IMR-90 (cell line): ENCODE results near the gene CPAMD8. TPM values are rescaled to one million over a fixed set of nuclear protein-coding genes. Genes with fewer than 3 reads are reported as not detected.

Source experiments
- ATAC-seq: fragments of 200-7000 bp; cut with Tn5 transposase; 2 replicates; pipeline ENCODE4 v1.9.1; 2020; ENCODE audit warnings: low read depth, mild to moderate bottlenecking, moderate library complexity
- BruUV-seq: library from RNA; stranded (reverse); fragments of 400-500 nt; replicated peaks from 2 replicates; lab custom pipeline; 2021; lab: Mats Ljungman, UMichigan
- CTCF ChIA-PET: fragments of 300-600 bp; formaldehyde crosslinking; extraction: SDS; loops from one replicate; lab custom pipeline; 2021; ENCODE audit warnings: antibody characterized with exemption; lab: Yijun Ruan, JAX
- POLR2A ChIA-PET: fragments of 300-600 bp; sonication (Branson Sonifier 250); formaldehyde crosslinking; loops from one replicate; lab custom pipeline; 2022; ENCODE audit warnings: antibody characterized with exemption; ENCODE audit not compliant: unreplicated experiment; lab: Charles Lee
- DNase-seq: peaks from one replicate; pipeline ENCODE4 v3.0.0; 2013
- H2AFZ ChIP-seq: replicated peaks from 2 replicates; pipeline ENCODE3; 2013; ENCODE audit warnings: low read length, mild to moderate bottlenecking; ENCODE audit not compliant: poor library complexity
- H2AK5ac ChIP-seq: 2 replicates; pipeline ENCODE4 v1.6.1; 2013; ENCODE audit warnings: low read depth, low read length, inconsistent platforms
- H2AK9ac ChIP-seq: replicated peaks from 2 replicates; pipeline ENCODE3; 2013; ENCODE audit warnings: mild to moderate bottlenecking, low read depth, low read length, moderate library complexity; ENCODE audit not compliant: poor library complexity
- H2BK120ac ChIP-seq: 2 replicates; pipeline ENCODE4 v1.6.1; 2013; ENCODE audit warnings: low read depth, low read length, inconsistent platforms
- H2BK15ac ChIP-seq: 3 replicates; pipeline ENCODE4 v1.6.1; 2013; ENCODE audit warnings: low read depth, low read length, inconsistent platforms
- H2BK20ac ChIP-seq: 2 replicates; pipeline ENCODE4 v1.6.1; 2013; ENCODE audit warnings: low read depth, mild to moderate bottlenecking, inconsistent platforms, low read length, moderate library complexity
- H2BK5ac ChIP-seq: 2 replicates; pipeline ENCODE4 v1.6.1; 2013; ENCODE audit warnings: mild to moderate bottlenecking, low read depth, low read length, inconsistent platforms; ENCODE audit not compliant: poor library complexity, severe bottlenecking
- H3K14ac ChIP-seq: replicated peaks from 2 replicates; pipeline ENCODE4 v1.6.1; 2013; ENCODE audit warnings: low read depth, low read length, inconsistent platforms
- H3K18ac ChIP-seq: 2 replicates; pipeline ENCODE4 v1.6.1; 2013; ENCODE audit warnings: low read depth, low read length, control low read depth
- H3K23ac ChIP-seq: 2 replicates; pipeline ENCODE4 v1.6.1; 2013; ENCODE audit warnings: low read depth, low read length, inconsistent platforms
- H3K27ac ChIP-seq: 2 replicates; pipeline ENCODE4 v1.5.1; 2013; ENCODE audit warnings: mild to moderate bottlenecking, control low read depth, low read length; ENCODE audit not compliant: insufficient read depth
- H3K27me3 ChIP-seq: 2 replicates; pipeline ENCODE4 v1.6.1; 2013; ENCODE audit warnings: low read length; ENCODE audit not compliant: control insufficient read depth, insufficient read depth
- H3K36me3 ChIP-seq: 2 replicates; pipeline ENCODE4 v1.6.1; 2013; ENCODE audit warnings: low read length, mixed read lengths; ENCODE audit not compliant: control insufficient read depth, insufficient read depth
- H3K4ac ChIP-seq: 2 replicates; pipeline ENCODE4 v1.6.1; 2013; ENCODE audit warnings: low read depth, low read length, inconsistent platforms
- H3K4me1 ChIP-seq: 2 replicates; pipeline ENCODE4 v1.6.1; 2013; ENCODE audit warnings: low read length, mixed read lengths; ENCODE audit not compliant: control insufficient read depth, insufficient read depth
- H3K4me2 ChIP-seq: 2 replicates; pipeline ENCODE4 v1.6.1; 2013; ENCODE audit warnings: low read depth, mild to moderate bottlenecking, control low read depth, low read length, moderate library complexity
- H3K4me3 ChIP-seq: 2 replicates; pipeline ENCODE4 v1.5.1; 2013; ENCODE audit warnings: low read depth, mild to moderate bottlenecking, control low read depth, low read length, moderate library complexity; ENCODE audit not compliant: insufficient read depth
- H3K56ac ChIP-seq: 2 replicates; pipeline ENCODE4 v1.6.1; 2013; ENCODE audit warnings: low read length, inconsistent platforms; ENCODE audit not compliant: insufficient read depth; ENCODE audit errors: extremely low read depth
- H3K79me1 ChIP-seq, 2 experiments: 2 replicates each; pipeline ENCODE4 v1.6.1; 2013; ENCODE audit warnings: low read length in 2 of 2, inconsistent platforms in 1 of 2, low read depth in 1 of 2
- H3K9ac ChIP-seq: 2 replicates; pipeline ENCODE4 v1.6.1; 2013; ENCODE audit warnings: low read depth, low read length, control low read depth
- H3K9me1 ChIP-seq: 2 replicates; pipeline ENCODE4 v1.6.1; 2013; ENCODE audit warnings: low read length, inconsistent platforms; ENCODE audit not compliant: insufficient read depth
- H3K9me3 ChIP-seq: 2 replicates; pipeline ENCODE4 v1.6.1; 2013; ENCODE audit warnings: low read length; ENCODE audit not compliant: control insufficient read depth, insufficient read depth
- H4K20me1 ChIP-seq: 2 replicates; pipeline ENCODE4 v1.6.1; 2013; ENCODE audit warnings: low read length, inconsistent platforms; ENCODE audit not compliant: insufficient read depth
- H4K5ac ChIP-seq: 2 replicates; pipeline ENCODE4 v1.6.1; 2013; ENCODE audit warnings: mild to moderate bottlenecking, low read depth, low read length, control low read depth
- H4K8ac ChIP-seq, 2 experiments: 2 replicates each; pipeline ENCODE4 v1.6.1; 2013; ENCODE audit warnings: low read depth in 2 of 2, low read length in 2 of 2, control low read depth in 1 of 2, inconsistent platforms in 1 of 2
- H4K91ac ChIP-seq: 2 replicates; pipeline ENCODE4 v1.6.1; 2013; ENCODE audit warnings: low read depth, low read length, inconsistent platforms; ENCODE audit not compliant: insufficient read depth
- FOS ChIP-seq: fragments of 150-350 bp; IDR thresholded peaks from 2 replicates; pipeline ENCODE4 v1.6.1; 2016; ENCODE audit warnings: low read depth, low read length
- POLR2A ChIP-seq: IDR thresholded peaks from 2 replicates; pipeline ENCODE4 v1.6.1; 2012; ENCODE audit warnings: mild to moderate bottlenecking, low read depth, low read length
- WGBS, 2 experiments: methylation state at CpG; one replicate each; pipeline versions ENCODE4 v1.1.5 to v1.1.7; 2013; ENCODE audit warnings: missing lambda C conversion rate in 2 of 2; ENCODE audit not compliant: insufficient read length in 1 of 2; ENCODE audit errors: extremely low coverage in 2 of 2; 5-methylcytosine and 5-hydroxymethylcytosine counted together
- dilution Hi-C: fragments of 300-500 bp; cut with HindIII; formaldehyde crosslinking; loops from one replicate; pipeline ENCODE4 v1.14.3; 2018; ENCODE audit warnings: low sequenced_read_pairs; ENCODE audit not compliant: unreplicated experiment
- in situ Hi-C: fragments of 300-500 bp; cut with MboI; formaldehyde crosslinking; loops from 3 replicates; pipeline ENCODE4 v1.14.3; 2019; ENCODE audit warnings: low sequenced_read_pairs, inconsistent platforms, mixed read lengths
- intact Hi-C: fragments of 100-400 bp; cut with micrococcal nuclease; formaldehyde crosslinking; loops from 2 replicates; pipeline ENCODE4 v1.10.0; 2022
- polyA plus RNA-seq, 3 experiments: library from polyadenylated mRNA; depleted of rRNA; stranded (reverse); fragments of >200 nt; gene quantifications; 2 replicates each; pipeline ENCODE4 v1.2.3, GENCODE V29; 2012; ENCODE audit warnings: low replicate concordance in 1 of 3
- total RNA-seq: library from RNA; depleted of rRNA; stranded (reverse); fragments of >200 nt; gene quantifications from 2 replicates; pipeline ENCODE4 v1.2.3, GENCODE V29; 2012

CPAMD8 gene
- total and polyA plus RNA-seq, 2 of the 4 experiments (the other 2 are of a cell fraction): 0.36 to 0.79 TPM

- Histone ChIP-seq H2BK5ac (no peak overlapping the region), H3K4ac (no peak overlapping the region), H3K18ac (no peak overlapping the region), H4K20me1 (no peaks in the 10 kb centered on the region), H3K36me3 (no peaks in the 10 kb centered on the region), H3K9ac (no peak overlapping the region), H3K4me2 (no peak overlapping the region; the same call in 1 of the 2 replicates), H2AK5ac (no peak overlapping the region), H3K79me1 (no peaks in the 10 kb centered on the region), H4K5ac (no peak overlapping the region), H3K4me1 (no peaks in the 10 kb centered on the region), H2BK120ac (no peak overlapping the region), H4K91ac (no peak overlapping the region), H3K23ac (no peak overlapping the region), H4K8ac (no peak overlapping the region), H2BK20ac (no peak overlapping the region), H2AFZ (peak overlapping the region; percentile 17), H3K9me1 (no peaks in the 10 kb centered on the region), H3K27me3 (peaks cover 4% of the 10 kb centered on the region; the same call in 1 of the 2 replicates), H3K14ac (no peak overlapping the region), H3K27ac (no peak overlapping the region), H3K56ac (no peak overlapping the region), H2BK15ac (no peak overlapping the region), H3K4me3 (no peak overlapping the region), H2AK9ac (no peak overlapping the region), H3K9me3 (no peaks in the 10 kb centered on the region)
- in situ Hi-C loops (no loop called here), intact Hi-C loops (no loop called here), dilution Hi-C loops (no loop called here)
- ATAC-seq: peak; percentile 48
- ChIA-PET POLR2A (no interaction called here), CTCF (no interaction called here)
- WGBS, 2 experiments: 0% methylated on average over 2 of the region's 11 CpGs; no CpG with 5 or more reads in 1 of the 2 experiments
- no TSS peak for BruUV-seq
- peak; percentile 22 for DNase-seq
- no peak for TF ChIP-seq FOS
- TF ChIP-seq POLR2A: no peak
Observed at GRCh38 chr19:17041976-17042375, 15.4 kb upstream of the CPAMD8 start.
